K562 (cell line): ENCODE measurements around the gene FAR2. TPM values are rescaled to one million over a fixed set of nuclear protein-coding genes. Genes with fewer than 3 reads are reported as not detected.
A peak's percentile ranks its signal among the peaks of the same experiment; 100 is the strongest.

Experiments used
- CREB1 ChIP-seq, 2 experiments: sonication (generic) in 1 of 2; formaldehyde crosslinking in 1 of 2; IDR thresholded peaks; 2 replicates each; pipeline versions ENCODE4 v1.6.1 to v1.8.0; 2012 to 2022; ENCODE audit warnings: inconsistent platforms in 1 of 2, mild to moderate bottlenecking in 1 of 2, missing genetic modification reagents in 1 of 2, moderate library complexity in 1 of 2
- ELK1 ChIP-seq: sonication (generic); formaldehyde crosslinking; IDR thresholded peaks from 2 replicates; pipeline ENCODE4 v1.8.1; 2022; ENCODE audit warnings: missing genetic modification reagents
- ETS1 ChIP-seq: conservative IDR thresholded peaks from 2 replicates; pipeline ENCODE4 v1.6.1; 2011; ENCODE audit warnings: low read depth, mild to moderate bottlenecking, low read length; ENCODE audit not compliant: control insufficient read depth
- FUS ChIP-seq: fragments of 200-400 bp; formaldehyde crosslinking; optimal IDR thresholded peaks from 2 replicates; pipeline ENCODE3; 2017; ENCODE audit warnings: low read depth, low read length
- MECOM ChIP-seq: fragments of 250-450 bp; sonication (Bioruptor Pico); IDR thresholded peaks from 2 replicates; pipeline ENCODE4 v1.8.0; 2022; ENCODE audit warnings: inconsistent platforms
- MYC ChIP-seq, 2 experiments: fragments of 250-450 bp in 1 of 2; sonication (Bioruptor Pico) in 1 of 2; IDR thresholded peaks; 2 replicates each; pipeline versions ENCODE4 v1.5.1 to v1.6.1; 2012 to 2021; ENCODE audit warnings: low read depth in 2 of 2, borderline replicate concordance in 1 of 2, improper control_type of control experiment in 1 of 2, low read length in 1 of 2, mild to moderate bottlenecking in 1 of 2, moderate library complexity in 1 of 2
- NEUROD1 ChIP-seq: fragments of 150-350 bp; IDR thresholded peaks from 2 replicates; pipeline ENCODE4 v1.6.1; 2014; ENCODE audit warnings: borderline replicate concordance, low read length, low read depth; ENCODE audit not compliant: partially characterized antibody
- PHF8 ChIP-seq: fragments of 200-600 bp; sonication (generic); IDR thresholded peaks from 2 replicates; pipeline ENCODE4 v1.6.1; 2012; ENCODE audit warnings: mixed run types, mild to moderate bottlenecking, inconsistent platforms, low read length, moderate library complexity, borderline replicate concordance
- POLR2G ChIP-seq: fragments of 200-400 bp; formaldehyde crosslinking; IDR thresholded peaks from 2 replicates; pipeline ENCODE4 v1.6.1; 2017; ENCODE audit warnings: low read depth, mild to moderate bottlenecking, antibody characterized with exemption, low read length, moderate library complexity
- RFX1 ChIP-seq: fragments of 450-650 bp; IDR thresholded peaks from 2 replicates; pipeline ENCODE4 v1.6.1; 2016; ENCODE audit warnings: mild to moderate bottlenecking, moderate library complexity
- RNF2 ChIP-seq: sonication (generic); IDR thresholded peaks from 2 replicates; pipeline ENCODE4 v1.6.1; 2016
- SAP30 ChIP-seq: fragments of 200-600 bp; sonication (generic); IDR thresholded peaks from 2 replicates; pipeline ENCODE4 v1.6.1; 2012; ENCODE audit warnings: borderline replicate concordance, low read depth, mild to moderate bottlenecking, moderate library complexity, low read length, control low read depth, inconsistent platforms; ENCODE audit not compliant: insufficient read depth, poor library complexity, severe bottlenecking
- ZNF124 ChIP-seq: sonication (generic); formaldehyde crosslinking; IDR thresholded peaks from 2 replicates; pipeline ENCODE4 v1.8.1; 2022; ENCODE audit warnings: missing genetic modification reagents
- ZNF318 ChIP-seq, 2 experiments: fragments of 450-650 bp; IDR thresholded peaks; 2 replicates each; pipeline ENCODE4 v1.6.1; 2016; ENCODE audit warnings: mild to moderate bottlenecking in 2 of 2, borderline replicate concordance in 1 of 2, low read depth in 1 of 2, moderate library complexity in 1 of 2
- ZNF445 ChIP-seq: fragments of 250-450 bp; sonication (Bioruptor Pico); IDR thresholded peaks from 2 replicates; pipeline ENCODE4 v1.4.0; 2020; ENCODE audit warnings: low read depth, mild to moderate bottlenecking, moderate library complexity
- polyA plus RNA-seq, 8 experiments: library from polyadenylated mRNA; depleted of rRNA in 4 of 8; stranded (reverse) in 5 of 8; unstranded in 3 of 8; fragments of >200 nt; fragmentation: Nextera tagmentation in 2 of 8; fragmentation: Illumina TruSeq in 1 of 8; extraction: Ambion mirVana in 2 of 8; extraction: Trizol in 1 of 8; gene quantifications; 2 replicates each; pipeline versions ENCODE4 v1.2.1 to v1.2.3, GENCODE V29; 2011 to 2014; ENCODE audit warnings: inconsistent platforms in 1 of 8, missing spikeins in 1 of 8
- total RNA-seq, 7 experiments: library from RNA; depleted of rRNA in 6 of 7; stranded (reverse); fragments of >200 nt in 6 of 7; fragmentation: Illumina TruSeq in 2 of 7; extraction: Trizol in 2 of 7; gene quantifications; 2 replicates each; pipeline versions ENCODE4 v1.2.1 to v1.2.3, GENCODE V29; 2011 to 2021; ENCODE audit warnings: low replicate concordance in 1 of 7

Gene FAR2
- total and polyA plus RNA-seq, 9 of the 15 experiments (the other 6 are each of a cell fraction or from before 2014, with no cell fraction given) = 5.0 to 13.4 (median 8.5) TPM

DNA sequence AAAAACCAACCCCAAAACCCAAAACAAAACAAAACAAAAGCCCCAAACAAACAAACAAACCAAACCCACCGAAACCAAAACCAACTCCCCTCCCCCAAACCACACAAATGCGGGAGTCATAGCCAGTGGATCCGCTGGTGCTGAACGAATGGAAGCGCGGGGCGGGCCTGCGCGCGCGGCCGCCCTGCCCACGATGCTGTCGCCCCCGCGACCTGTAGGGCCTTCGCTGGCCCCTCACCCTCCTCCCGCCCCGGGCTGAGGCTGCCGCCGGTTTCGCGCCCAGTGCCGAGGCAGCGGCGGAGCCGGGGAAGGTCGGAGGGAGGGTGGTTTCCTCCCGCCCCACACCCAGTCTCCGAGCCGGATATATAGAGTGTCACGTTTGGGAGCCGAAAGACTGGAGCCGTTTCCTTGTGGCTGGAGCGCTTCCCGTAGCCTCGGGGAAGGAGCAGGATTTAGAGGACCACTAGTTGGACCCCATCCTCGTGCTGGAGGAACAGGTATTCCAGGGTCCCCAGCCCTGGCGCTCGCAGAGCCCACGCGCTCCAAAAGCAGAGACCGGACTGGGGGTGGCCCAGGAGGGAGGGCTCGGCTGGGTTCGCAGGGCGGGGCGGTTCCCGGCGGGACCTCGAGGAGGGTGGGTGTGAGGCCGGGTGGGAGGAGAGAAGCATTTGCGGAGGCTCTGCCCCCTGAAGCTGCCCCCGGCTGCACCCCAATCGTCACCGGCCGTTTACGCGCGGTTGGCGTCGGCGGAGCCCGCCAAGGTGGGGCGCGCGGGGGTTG lies at the start of gene FAR2 (continued):
- TF ChIP-seq ETS1 (no peak), SAP30 (no peak), POLR2G (peak; percentile 83), RNF2 (0 out of 2 replicates have a peak, but pooled peaks have one; percentile 20), PHF8 (peak; percentile 52; the same call in 1 of the 2 replicates), ELK1 (CRISPR knock-in tag) (no peak), MYC (IDR thresholded peaks at IDR 0.05; ENCODE audit: low read depth, low read length) (peak; percentile 36; the same call in 1 of the 2 replicates), MYC (CRISPR knock-in tag; IDR thresholded peaks at IDR 0.05; ENCODE audit: borderline replicate concordance, low read depth) (no peak), NEUROD1 (no peak), ZNF124 (CRISPR knock-in tag) (no peak), ZNF318 (IDR thresholded peaks at IDR 0.05; ENCODE audit: borderline replicate concordance in 1 of 2, low read depth in 1 of 2) (no peak), CREB1 (IDR thresholded peaks at IDR 0.05) (no peak), CREB1 (CRISPR knock-in tag; IDR thresholded peaks at IDR 0.05) (no peak), ZNF445 (CRISPR knock-in tag) (no peak), FUS (no peak), MECOM (CRISPR knock-in tag) (no peak), RFX1 (no peak)
